HG02678 (cell line): ENCODE data around the gene OTUD5.
A peak's percentile ranks its signal among the peaks of the same experiment; 100 is the strongest.

Source experiments
- ATAC-seq: cut with Tn5 transposase; IDR thresholded peaks from one replicate; pipeline ENCODE4 v1.9.1; 2021; ENCODE audit warnings: mild to moderate bottlenecking, moderate library complexity; ENCODE audit not compliant: unreplicated experiment

OTUD5 gene

GRCh38 chrX:48913605-48914366, 43.6 kb downstream of the OTUD5 start:
- ATAC-seq: no peak

- ATAC-seq: peak; percentile 76
These were observed 45.8 kb downstream of the OTUD5 start, which contains the start of gene SLC35A2 for GRCh38 chrX:48911412-48912182. SLC35A2 (minus strand) TSS chrX:48911646; CDS start chrX:48911636, 10 bp downstream.

- no peak for ATAC-seq
These were observed 46.4 kb downstream of the OTUD5 start for GRCh38 chrX:48910926-48911411.

GRCh38 chrX:48909703-48910294, 47.6 kb downstream of the OTUD5 start:
- ATAC-seq: no peak

GRCh38 chrX:48908600-48908999, 48.8 kb downstream of the OTUD5 start:
- ATAC-seq: no peak

GRCh38 chrX:48905090-48905790, 52.2 kb downstream of the OTUD5 start:
- no peak for ATAC-seq

GRCh38 chrX:48904626-48905025, 52.8 kb downstream of the OTUD5 start:
- no peak for ATAC-seq

- ATAC-seq: no peak
These were observed 53.2 kb downstream of the OTUD5 start for GRCh38 chrX:48904180-48904579.

GRCh38 chrX:48903290-48903689, 54.1 kb downstream of the OTUD5 start:
- no peak for ATAC-seq

- ATAC-seq: no peak
These were observed 54.6 kb downstream of the OTUD5 start for GRCh38 chrX:48902776-48903175.

- ATAC-seq: no peak
These were observed 55.3 kb downstream of the OTUD5 start for GRCh38 chrX:48902135-48902534.

- no peak for ATAC-seq
These were observed 56.3 kb downstream of the OTUD5 start for GRCh38 chrX:48901069-48901468.

- ATAC-seq: no peak
These were observed 58.4 kb downstream of the OTUD5 start for GRCh38 chrX:48899078-48899410.

- ATAC-seq: peak; percentile 93
These were observed 59.6 kb downstream of the OTUD5 start, which contains the start of the genes PQBP1 and TIMM17B for GRCh38 chrX:48897625-48898306. PQBP1 (plus strand) TSS chrX:48897930; CDS start chrX:48898510, 580 bp downstream. TIMM17B (minus strand) TSS chrX:48897768; CDS start chrX:48897749, 19 bp downstream.

- ATAC-seq: no peak
These were observed 60.2 kb downstream of the OTUD5 start for GRCh38 chrX:48897157-48897624.

- no peak for ATAC-seq
These were observed 60.8 kb downstream of the OTUD5 start for GRCh38 chrX:48896611-48897011.

- ATAC-seq: no peak
These were observed 62.5 kb downstream of the OTUD5 start for GRCh38 chrX:48894891-48895290.

GRCh38 chrX:48893556-48894348, 63.7 kb downstream of the OTUD5 start:
- ATAC-seq: no peak

GRCh38 chrX:48892896-48893295, 64.5 kb downstream of the OTUD5 start:
- ATAC-seq: no peak
